ENCODE results near the gene THSD4.
"Not testable (repeated sequence)": the region's sequence is repeated elsewhere in the genome, so short reads cannot be mapped to it uniquely, and the experiment has no call there.

The THSD4 gene

GRCh38 chr15:71391421-71392088 is 276.3 kb downstream of the THSD4 start:
- in situ Hi-C loops (cut with HindIII; ENCODE audit: low sequenced_read_pairs) = no loop called here

DNA sequence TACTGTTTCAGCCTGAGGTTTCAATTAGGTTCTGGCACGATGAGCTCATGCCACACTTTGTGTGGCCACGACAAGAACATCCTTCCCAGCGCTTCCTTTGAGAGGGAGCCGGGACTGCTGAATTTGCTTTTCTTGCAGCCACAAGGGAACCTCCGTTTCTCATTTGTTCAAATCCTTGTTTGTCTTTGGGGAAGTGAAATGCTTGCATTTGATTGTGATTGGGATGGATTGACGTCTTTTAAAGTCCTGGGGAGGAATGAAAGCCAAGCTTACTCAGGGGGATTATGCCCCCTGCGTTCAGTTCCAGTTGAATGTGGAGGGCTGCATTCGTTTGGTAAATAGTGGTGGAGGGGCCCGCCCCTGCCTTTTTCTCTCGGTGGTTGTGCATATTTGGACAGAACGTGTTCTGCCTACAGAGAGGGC is 277.6 kb downstream of the THSD4 start:
- in situ Hi-C loops (cut with HindIII; ENCODE audit: low sequenced_read_pairs) = no loop called here

DNA sequence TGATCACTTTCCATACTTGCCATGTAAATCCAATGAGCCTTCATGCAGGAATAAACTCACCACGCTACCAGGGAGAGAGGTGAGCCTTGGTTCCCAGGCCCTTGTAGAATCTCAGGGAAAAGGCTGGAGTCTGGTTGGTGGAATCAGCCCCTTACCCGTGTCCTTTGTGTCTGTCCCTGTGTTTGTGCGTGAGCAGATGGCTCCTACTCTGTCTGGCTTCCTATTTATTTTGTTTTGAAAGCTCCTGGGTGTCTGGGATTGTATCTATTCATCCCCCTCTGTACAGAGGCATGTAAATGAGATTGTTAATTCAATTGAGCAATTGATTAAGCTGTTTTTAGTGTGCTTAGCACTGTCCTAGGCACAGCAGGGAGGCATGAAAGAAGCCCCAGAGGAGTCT is 278.1 kb downstream of the THSD4 start:
- in situ Hi-C loops (cut with HindIII; ENCODE audit: low sequenced_read_pairs) = no loop called here

DNA sequence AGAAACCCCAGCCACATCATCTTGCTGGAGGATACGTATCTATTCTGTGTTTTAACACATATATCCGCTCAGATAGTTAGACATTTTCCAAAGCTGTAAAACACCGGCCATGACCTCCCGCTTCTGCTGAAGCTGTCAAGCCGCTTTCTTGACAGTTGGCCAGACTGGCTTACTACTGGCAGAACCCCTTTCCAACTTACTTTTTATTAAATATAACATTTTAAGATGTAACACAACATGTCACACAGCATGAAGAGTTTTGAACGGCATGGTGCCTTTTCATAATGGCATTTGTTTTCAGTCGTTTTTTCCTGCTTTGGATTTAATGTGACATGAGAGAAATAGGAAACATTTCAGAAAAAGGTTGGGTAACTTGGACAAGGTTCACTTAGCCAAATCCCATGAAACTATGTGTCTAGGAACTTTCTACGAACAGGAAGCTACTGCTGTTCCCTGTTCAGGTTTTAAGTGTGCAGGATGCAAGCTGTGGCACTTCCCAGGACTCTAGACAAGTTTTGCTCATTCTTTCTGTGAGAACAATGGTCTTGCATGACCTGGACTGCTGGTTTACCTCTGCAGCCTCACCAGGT is 281.4 kb downstream of the THSD4 start:
- in situ Hi-C loops (cut with HindIII; ENCODE audit: low sequenced_read_pairs) = no loop called here

GRCh38 chr15:71397377-71397776 is 282.1 kb downstream of the THSD4 start:
- in situ Hi-C loops (cut with HindIII; ENCODE audit: low sequenced_read_pairs) = no loop called here

DNA sequence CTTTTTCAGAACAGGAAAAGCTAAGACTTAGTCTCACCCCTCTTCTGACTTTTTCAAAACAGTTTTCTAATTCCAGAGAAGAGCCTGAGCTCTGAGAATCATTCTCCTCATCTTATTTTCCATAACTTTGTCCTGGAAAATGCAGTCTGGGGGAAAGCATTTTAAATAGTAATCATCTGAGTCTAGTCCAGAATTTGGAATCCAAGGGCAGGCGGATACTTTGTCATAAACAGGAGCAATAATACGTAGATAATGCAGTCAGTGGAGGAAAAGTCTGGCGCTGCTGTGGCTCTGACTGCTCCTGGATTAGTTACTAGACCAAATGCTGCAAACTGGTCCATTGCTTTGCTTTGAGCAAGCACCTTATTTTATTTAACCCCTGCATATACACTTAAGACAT is 285.0 kb downstream of the THSD4 start:
- in situ Hi-C loops (cut with HindIII; ENCODE audit: low sequenced_read_pairs) = no loop called here

- in situ Hi-C loops (cut with HindIII; ENCODE audit: low sequenced_read_pairs) = not testable (repeated sequence)
Observed at GRCh38 chr15:71401728-71402127, 286.5 kb downstream of the THSD4 start.

GRCh38 chr15:71409541-71409940 is 294.3 kb downstream of the THSD4 start:
- in situ Hi-C loops (cut with HindIII; ENCODE audit: low sequenced_read_pairs) = no loop called here

- in situ Hi-C loops (cut with HindIII; ENCODE audit: low sequenced_read_pairs) = no loop called here
Observed at GRCh38 chr15:71410347-71410746, 295.1 kb downstream of the THSD4 start.

GRCh38 chr15:71411538-71412482 is 296.5 kb downstream of the THSD4 start:
- in situ Hi-C loops (cut with HindIII; ENCODE audit: low sequenced_read_pairs) = no loop called here

GRCh38 chr15:71413419-71413818 is 298.1 kb downstream of the THSD4 start:
- in situ Hi-C loops (cut with HindIII; ENCODE audit: low sequenced_read_pairs) = no loop called here

GRCh38 chr15:71414853-71415252 is 299.6 kb downstream of the THSD4 start:
- in situ Hi-C loops (cut with HindIII; ENCODE audit: low sequenced_read_pairs) = no loop called here

DNA sequence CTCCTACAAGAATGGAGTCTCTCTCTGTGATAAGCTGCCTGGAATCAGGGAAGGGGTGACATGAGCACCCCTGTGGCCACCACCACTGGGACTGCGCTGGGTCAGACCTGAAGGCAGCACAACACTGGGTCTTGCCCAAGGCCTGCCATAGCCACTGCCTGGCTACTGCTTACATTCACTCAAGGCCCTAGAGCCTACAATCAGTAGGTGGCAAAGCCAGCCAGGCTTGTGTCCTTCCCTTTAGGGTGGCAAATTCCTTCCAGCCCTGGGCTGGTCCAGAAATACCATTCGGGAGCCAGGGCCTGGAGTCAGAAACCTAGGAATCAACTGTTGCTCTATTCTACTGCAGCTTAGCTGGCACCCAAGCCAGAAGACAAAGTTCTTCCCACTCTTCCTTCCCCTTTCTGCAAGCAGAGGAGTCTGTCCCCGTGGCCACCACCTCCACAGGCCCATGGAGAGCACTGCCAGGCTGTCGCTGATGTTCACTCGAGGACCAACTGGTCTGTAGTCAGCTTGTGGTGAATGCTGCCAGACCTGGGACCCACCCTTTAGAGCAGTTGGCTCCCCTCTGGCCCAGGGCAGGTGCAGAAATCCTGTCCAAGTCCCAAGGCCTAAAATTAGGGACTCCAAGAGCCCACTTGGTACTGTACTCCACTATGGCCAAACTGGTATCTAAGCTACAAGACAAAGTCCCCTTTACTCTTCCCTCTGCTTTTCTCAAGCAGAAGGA is 307.4 kb downstream of the THSD4 start:
- in situ Hi-C loops (cut with HindIII; ENCODE audit: low sequenced_read_pairs) = no loop called here

DNA sequence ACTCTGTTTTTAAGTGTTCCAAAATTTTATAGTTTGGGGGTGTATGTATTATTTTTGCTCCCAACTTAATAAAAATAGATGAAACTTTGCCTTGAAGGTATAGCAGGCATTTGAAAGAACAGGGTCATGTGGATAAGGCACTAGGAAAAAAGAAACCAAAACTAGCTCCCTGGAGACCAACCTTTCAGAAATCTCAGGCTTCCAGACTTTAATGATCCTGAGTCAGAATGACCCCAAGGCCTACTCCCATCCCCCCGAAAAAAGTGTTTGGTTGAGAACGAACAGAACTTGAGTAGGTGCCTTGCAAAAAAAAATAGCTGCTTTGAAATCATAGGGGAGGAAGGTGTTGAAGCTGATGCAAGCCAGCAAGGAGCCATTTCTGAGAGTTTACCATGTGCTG is 309.5 kb downstream of the THSD4 start:
- in situ Hi-C loops (cut with HindIII; ENCODE audit: low sequenced_read_pairs) = loop anchor here (25.0 kb wide), 1 partner anchor 412 kb away; no protein-coding TSS in a partner anchor

DNA sequence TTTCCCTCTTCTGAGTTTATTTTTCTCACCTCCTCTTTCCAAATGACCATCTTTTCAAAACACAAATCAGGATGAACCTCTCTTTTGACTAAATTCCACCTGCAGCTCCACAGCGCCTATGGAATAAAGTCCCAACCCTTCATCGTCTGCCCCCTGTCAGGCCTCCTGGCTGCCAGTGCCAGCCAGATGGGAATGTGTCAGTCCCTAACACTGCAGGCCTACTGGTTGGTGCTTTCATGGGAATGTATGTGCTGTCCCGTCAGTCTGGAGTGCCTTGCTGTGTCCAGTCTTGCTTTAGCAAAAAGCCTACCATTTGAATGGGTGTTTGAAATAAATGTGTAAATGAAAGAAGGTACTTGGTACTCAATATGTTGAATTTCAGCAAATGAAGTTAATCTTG is 310.1 kb downstream of the THSD4 start:
- in situ Hi-C loops (cut with HindIII; ENCODE audit: low sequenced_read_pairs) = loop anchor here (25.0 kb wide), 1 partner anchor 413 kb away; no protein-coding TSS in a partner anchor

GRCh38 chr15:71426792-71427191 is 311.5 kb downstream of the THSD4 start:
- in situ Hi-C loops (cut with HindIII; ENCODE audit: low sequenced_read_pairs) = loop anchor here (25.0 kb wide), 1 partner anchor 414 kb away; no protein-coding TSS in a partner anchor

GRCh38 chr15:71430782-71431181 is 315.5 kb downstream of the THSD4 start:
- in situ Hi-C loops (cut with HindIII; ENCODE audit: low sequenced_read_pairs) = loop anchor here (25.0 kb wide), 1 partner anchor 418 kb away; no protein-coding TSS in a partner anchor

DNA sequence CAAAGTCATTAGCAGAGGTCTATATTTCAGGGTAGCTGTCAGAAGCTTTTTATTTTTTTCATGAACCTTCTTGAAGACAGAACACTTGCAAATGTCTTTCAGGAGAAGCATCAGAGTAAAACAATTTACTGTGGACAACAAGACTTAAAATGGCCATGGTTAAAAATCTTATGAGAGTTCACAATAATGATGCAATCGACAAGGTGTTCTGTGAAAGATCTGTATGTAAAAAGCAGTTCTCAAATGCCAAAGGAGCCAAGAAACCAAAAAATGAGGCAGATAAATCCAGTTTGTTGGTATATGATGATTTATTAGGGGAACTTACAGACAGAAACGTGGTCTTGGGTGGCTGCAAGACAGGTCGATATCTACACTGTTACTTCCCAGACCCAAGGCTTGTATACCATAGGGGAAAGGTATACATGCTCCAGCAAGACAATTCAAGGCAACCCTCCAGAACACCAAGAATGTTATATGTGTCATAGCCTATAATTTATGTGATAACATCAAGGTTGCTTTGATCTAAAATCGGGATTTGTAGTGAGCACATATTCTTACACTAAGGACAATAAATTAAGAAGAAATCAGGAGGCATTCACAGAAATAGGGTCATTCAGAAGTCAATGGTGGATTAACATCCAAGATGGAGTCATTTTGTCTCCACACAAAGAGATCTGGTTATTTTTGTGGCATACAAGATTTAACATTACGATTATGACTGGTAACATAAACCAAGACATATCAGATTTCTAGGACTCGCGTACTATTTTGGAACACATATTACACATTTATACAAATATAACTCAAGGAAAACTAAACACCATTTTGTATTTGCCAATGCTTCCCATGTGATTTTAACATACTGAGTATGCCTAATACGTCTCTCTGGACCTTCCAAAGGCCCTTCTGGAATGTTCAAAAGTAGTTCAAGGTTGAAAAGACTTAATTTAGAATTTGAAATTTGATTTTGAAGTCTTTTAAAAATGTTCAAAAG is 316.4 kb downstream of the THSD4 start:
- in situ Hi-C loops (cut with HindIII; ENCODE audit: low sequenced_read_pairs) = loop anchor here (25.0 kb wide), 1 partner anchor 419 kb away; no protein-coding TSS in a partner anchor

GRCh38 chr15:71433402-71433801 is 318.1 kb downstream of the THSD4 start:
- in situ Hi-C loops (cut with HindIII; ENCODE audit: low sequenced_read_pairs) = loop anchor here (25.0 kb wide), 1 partner anchor 421 kb away; no protein-coding TSS in a partner anchor

All from endothelial cell of hepatic sinusoid (primary cell).